GM13977 (cell line): Measurements from ENCODE around the gene EMILIN3.

ENCODE experiments used
- DNase-seq: peaks from one replicate; pipeline ENCODE4 v3.0.0; 2012; ENCODE audit warnings: low spot score
- CTCF ChIP-seq: IDR thresholded peaks from 2 replicates; pipeline ENCODE4 v1.5.1; 2012; ENCODE audit warnings: mild to moderate bottlenecking, control low read depth; ENCODE audit not compliant: insufficient read depth; ENCODE audit errors: extremely low read depth, missing control alignments
- in situ Hi-C: fragments of 300-500 bp; cut with MboI; formaldehyde crosslinking; loops from one replicate; pipeline ENCODE4 v1.12.0; 2022; ENCODE audit warnings: low sequenced_read_pairs, low pct_unique_long_range_greater_than_20kb, mixed read lengths, inconsistent platforms; ENCODE audit not compliant: unreplicated experiment

EMILIN3 gene

GRCh38 chr20:41344938-41345728 lies 21.5 kb downstream of the EMILIN3 start:
- no peak for DNase-seq
- TF ChIP-seq CTCF = no peak
- in situ Hi-C loops = loop anchor here (5.0 kb wide), 1 partner anchor 168 kb away; no protein-coding TSS in a partner anchor

GRCh38 chr20:41344477-41344876 lies 22.1 kb downstream of the EMILIN3 start:
- no peak for TF ChIP-seq CTCF
- no peak for DNase-seq
- in situ Hi-C loops = loop anchor here (5.0 kb wide), 1 partner anchor 167 kb away; no protein-coding TSS in a partner anchor

GRCh38 chr20:41342474-41343464 lies 23.8 kb downstream of the EMILIN3 start:
- DNase-seq = no peak
- in situ Hi-C loops = loop anchor here (5.0 kb wide), 1 partner anchor 165 kb away; no protein-coding TSS in a partner anchor
- no peak for TF ChIP-seq CTCF

- peak; percentile 83 for DNase-seq
- in situ Hi-C loops = loop anchor here (5.0 kb wide), 1 partner anchor 163 kb away; no protein-coding TSS in a partner anchor
- TF ChIP-seq CTCF = peak; percentile 29
Observed at GRCh38 chr20:41340327-41341055, 26.1 kb downstream of the EMILIN3 start, which contains the start of gene LPIN3. Gene LPIN3, plus strand, starts transcription at chr20:41340821. Its CDS starts 4,983 bp downstream, at chr20:41345804.

GRCh38 chr20:41339957-41340326 lies 26.7 kb downstream of the EMILIN3 start:
- peak; percentile 97 for TF ChIP-seq CTCF
- in situ Hi-C loops = loop anchor here (5.0 kb wide), 1 partner anchor 163 kb away; no protein-coding TSS in a partner anchor
- peak; percentile 86 for DNase-seq
